Glutamatergic neuron (in vitro differentiated cells): ENCODE results near the gene ANGPTL2. TPM values are rescaled to one million over a fixed set of nuclear protein-coding genes. Genes with fewer than 3 reads are reported as not detected.

ENCODE experiments used
- DNase-seq: peaks from one replicate; pipeline ENCODE4 v3.0.0; 2022
- H3K27ac Mint-ChIP-seq: one replicate; pipeline ENCODE4 v1.8.0; 2020; ENCODE audit warnings: mild to moderate bottlenecking, mixed read lengths, inconsistent platforms; ENCODE audit not compliant: unreplicated experiment
- H3K27me3 Mint-ChIP-seq: one replicate; pipeline ENCODE4 v1.8.0; 2020; ENCODE audit warnings: mild to moderate bottlenecking, moderate library complexity, mixed read lengths, inconsistent platforms; ENCODE audit not compliant: unreplicated experiment
- H3K36me3 Mint-ChIP-seq: one replicate; pipeline ENCODE4 v1.8.0; 2020; ENCODE audit warnings: mild to moderate bottlenecking, mixed read lengths, inconsistent platforms; ENCODE audit not compliant: unreplicated experiment
- H3K4me1 Mint-ChIP-seq: one replicate; pipeline ENCODE4 v1.8.0; 2020; ENCODE audit warnings: mild to moderate bottlenecking, low read depth, mixed read lengths, inconsistent platforms; ENCODE audit not compliant: unreplicated experiment
- H3K4me3 Mint-ChIP-seq: one replicate; pipeline ENCODE4 v1.8.0; 2020; ENCODE audit warnings: mild to moderate bottlenecking, mixed read lengths, inconsistent platforms; ENCODE audit not compliant: unreplicated experiment
- H3K9me3 Mint-ChIP-seq: one replicate; pipeline ENCODE4 v1.8.0; 2020; ENCODE audit warnings: mild to moderate bottlenecking, moderate library complexity, mixed read lengths, inconsistent platforms; ENCODE audit not compliant: unreplicated experiment
- CTCF ChIP-seq: fragments of 200-600 bp; sonication (generic); IDR thresholded peaks from one replicate; pipeline ENCODE4 v1.5.0; 2021; ENCODE audit not compliant: partially characterized antibody, unreplicated experiment
- total RNA-seq: library from RNA; stranded (reverse); fragmentation: NEBNext Ultra II Directional; extraction: Animal tissue kit (Norgen Biotek cat#: 25700); gene quantifications from one replicate; pipeline ENCODE4 v1.2.1, GENCODE V29; 2021; ENCODE audit not compliant: unreplicated experiment

ANGPTL2 gene
- total RNA-seq, 1 donor from 2014 or later = 55.5 TPM

GRCh38 chr9:127165116-127165515 is 42.7 kb upstream of the ANGPTL2 start:
- Mint-ChIP-seq H3K4me3 (no peak overlapping the region), H3K9me3 (no peaks in the 10 kb centered on the region), H3K4me1 (no peaks in the 10 kb centered on the region), H3K27me3 (no peaks in the 10 kb centered on the region), H3K27ac (no peak overlapping the region), H3K36me3 (no peaks in the 10 kb centered on the region)
- DNase-seq = no peak
- no peak for TF ChIP-seq CTCF

- H3K36me3 Mint-ChIP-seq = no peaks in the 10 kb centered on the region
- no peak for DNase-seq
Observed at GRCh38 chr9:127163409-127163808, 41.0 kb upstream of the ANGPTL2 start.

GRCh38 chr9:127162864-127163365 is 40.5 kb upstream of the ANGPTL2 start:
- H3K9me3 Mint-ChIP-seq = no peaks in the 10 kb centered on the region
- peaks cover 9% of the 10 kb centered on the region for H3K4me1 Mint-ChIP-seq
- H3K27ac Mint-ChIP-seq = no peak overlapping the region
- H3K27me3 Mint-ChIP-seq = no peaks in the 10 kb centered on the region
- H3K4me3 Mint-ChIP-seq = no peak overlapping the region
- TF ChIP-seq CTCF = no peak
- no peaks in the 10 kb centered on the region for H3K36me3 Mint-ChIP-seq
- DNase-seq = no peak

More at GRCh38 chr9:127163409-127163808, 41.0 kb upstream of the ANGPTL2 start:
- no peak overlapping the region for H3K27ac Mint-ChIP-seq
- H3K4me1 Mint-ChIP-seq = peaks cover 9% of the 10 kb centered on the region
- H3K27me3 Mint-ChIP-seq = no peaks in the 10 kb centered on the region
- no peak overlapping the region for H3K4me3 Mint-ChIP-seq
- H3K9me3 Mint-ChIP-seq = no peaks in the 10 kb centered on the region
- no peak for TF ChIP-seq CTCF

GRCh38 chr9:127162046-127162863 is 39.8 kb upstream of the ANGPTL2 start:
- no peak for DNase-seq
- Mint-ChIP-seq H3K27me3 (no peaks in the 10 kb centered on the region), H3K4me1 (peaks cover 9% of the 10 kb centered on the region), H3K36me3 (no peaks in the 10 kb centered on the region), H3K4me3 (no peak overlapping the region), H3K9me3 (no peaks in the 10 kb centered on the region), H3K27ac (no peak overlapping the region)
- TF ChIP-seq CTCF = no peak

- Mint-ChIP-seq H3K27ac (no peak overlapping the region), H3K27me3 (no peaks in the 10 kb centered on the region)
- no peak for TF ChIP-seq CTCF
Observed at GRCh38 chr9:127161081-127161624, 38.7 kb upstream of the ANGPTL2 start.

More at GRCh38 chr9:127161081-127161624, 38.7 kb upstream of the ANGPTL2 start:
- H3K4me3 Mint-ChIP-seq = no peak overlapping the region
- peaks cover 9% of the 10 kb centered on the region for H3K4me1 Mint-ChIP-seq
- no peaks in the 10 kb centered on the region for H3K36me3 Mint-ChIP-seq
- H3K9me3 Mint-ChIP-seq = no peaks in the 10 kb centered on the region
- no peak for DNase-seq
